Measurements from ENCODE around the gene SPANXN4.

SPANXN4 gene

GRCh38 chrX:142999199-142999701, 26.5 kb upstream of the SPANXN4 start:
- no peaks in the 10 kb centered on the region for H3K36me3 ChIP-seq (ENCODE audit: insufficient read depth, low read length)
- H3K27me3 ChIP-seq (ENCODE audit: insufficient read depth, low read length), result no peaks in the 10 kb centered on the region
- no peaks in the 10 kb centered on the region for H3K79me2 ChIP-seq (ENCODE audit: insufficient read depth, low read length)
- no peaks in the 10 kb centered on the region for H3K4me1 ChIP-seq (ENCODE audit: insufficient read depth, low read length, severe bottlenecking)
- no peaks in the 10 kb centered on the region for H3F3A ChIP-seq (ENCODE audit: insufficient read depth, low read length)
- H3K27ac ChIP-seq (ENCODE audit: low read depth, low read length, poor library complexity, severe bottlenecking), result no peak overlapping the region
- no peaks in the 10 kb centered on the region for H3K9me2 ChIP-seq (ENCODE audit: low read depth, low read length)
- H3K9ac ChIP-seq (ENCODE audit: low read length), result no peak overlapping the region
- no peak overlapping the region for H3K4me3 ChIP-seq (ENCODE audit: low read depth, low read length, poor library complexity, severe bottlenecking)
- no peaks in the 10 kb centered on the region for H3K9me3 ChIP-seq (ENCODE audit: low read length)
- H4K20me1 ChIP-seq (ENCODE audit: insufficient read depth, low read length), result no peaks in the 10 kb centered on the region
- TF ChIP-seq EZH2 (IDR thresholded peaks at IDR 0.05; ENCODE audit: borderline replicate concordance, low read length) (no peak), CTCF (IDR thresholded peaks at IDR 0.05; ENCODE audit: low read length) (no peak)
- no peak overlapping the region for H3K4me2 ChIP-seq (ENCODE audit: low read length)
- H2AFZ ChIP-seq (ENCODE audit: low read length), result no peak overlapping the region

GRCh38 chrX:143002206-143002605, 23.5 kb upstream of the SPANXN4 start:
- no peaks in the 10 kb centered on the region for H3K9me3 ChIP-seq (ENCODE audit: low read length)
- no peaks in the 10 kb centered on the region for H3K4me1 ChIP-seq (ENCODE audit: insufficient read depth, low read length, severe bottlenecking)
- no peak overlapping the region for H3K4me3 ChIP-seq (ENCODE audit: low read depth, low read length, poor library complexity, severe bottlenecking)
- no peak overlapping the region for H2AFZ ChIP-seq (ENCODE audit: low read length)
- H4K20me1 ChIP-seq (ENCODE audit: insufficient read depth, low read length), result no peaks in the 10 kb centered on the region
- H3F3A ChIP-seq (ENCODE audit: insufficient read depth, low read length), result no peaks in the 10 kb centered on the region
- no peaks in the 10 kb centered on the region for H3K27me3 ChIP-seq (ENCODE audit: insufficient read depth, low read length)
- TF ChIP-seq CTCF (IDR thresholded peaks at IDR 0.05; ENCODE audit: low read length) (no peak), EZH2 (IDR thresholded peaks at IDR 0.05; ENCODE audit: borderline replicate concordance, low read length) (no peak)
- no peaks in the 10 kb centered on the region for H3K79me2 ChIP-seq (ENCODE audit: insufficient read depth, low read length)
- no peaks in the 10 kb centered on the region for H3K9me2 ChIP-seq (ENCODE audit: low read depth, low read length)
- H3K9ac ChIP-seq (ENCODE audit: low read length), result no peak overlapping the region
- no peak overlapping the region for H3K27ac ChIP-seq (ENCODE audit: low read depth, low read length, poor library complexity, severe bottlenecking)
- no peak overlapping the region for H3K4me2 ChIP-seq (ENCODE audit: low read length)
- H3K36me3 ChIP-seq (ENCODE audit: insufficient read depth, low read length), result no peaks in the 10 kb centered on the region

- Histone ChIP-seq H3K27ac (ENCODE audit: low read depth, low read length, poor library complexity, severe bottlenecking) (no peak overlapping the region), H3K27me3 (ENCODE audit: insufficient read depth, low read length) (no peaks in the 10 kb centered on the region), H3K4me2 (ENCODE audit: low read length) (no peak overlapping the region), H3K9ac (ENCODE audit: low read length) (no peak overlapping the region), H4K20me1 (ENCODE audit: insufficient read depth, low read length) (no peaks in the 10 kb centered on the region), H3K9me3 (ENCODE audit: low read length) (no peaks in the 10 kb centered on the region), H3K4me1 (ENCODE audit: insufficient read depth, low read length, severe bottlenecking) (no peaks in the 10 kb centered on the region), H3K4me3 (ENCODE audit: low read depth, low read length, poor library complexity, severe bottlenecking) (no peak overlapping the region), H3K79me2 (ENCODE audit: insufficient read depth, low read length) (no peaks in the 10 kb centered on the region), H2AFZ (ENCODE audit: low read length) (no peak overlapping the region), H3F3A (ENCODE audit: insufficient read depth, low read length) (no peaks in the 10 kb centered on the region), H3K9me2 (ENCODE audit: low read depth, low read length) (no peaks in the 10 kb centered on the region), H3K36me3 (ENCODE audit: insufficient read depth, low read length) (no peaks in the 10 kb centered on the region)
- TF ChIP-seq CTCF (IDR thresholded peaks at IDR 0.05; ENCODE audit: low read length) (no peak), EZH2 (IDR thresholded peaks at IDR 0.05; ENCODE audit: borderline replicate concordance, low read length) (no peak)
These were observed 8.5 kb upstream of the SPANXN4 start for GRCh38 chrX:143017272-143017671.

All from OCI-LY1 (cell line).